MCF 10A (cell line): ENCODE results near the gene HS6ST3. TPM values are rescaled to one million over a fixed set of nuclear protein-coding genes. Genes with fewer than 3 reads are reported as not detected.
"Not testable (repeated sequence)": the region's sequence is repeated elsewhere in the genome, so short reads cannot be mapped to it uniquely, and the experiment has no call there.

Experiments used
- BruUV-seq: library from RNA; stranded (reverse); fragments of 400-500 nt; replicated peaks from 2 replicates; lab custom pipeline; 2021; lab: Mats Ljungman, UMichigan
- CTCF ChIA-PET: fragments of 300-600 bp; sonication (Branson Sonifier 250); formaldehyde crosslinking; extraction: SDS; loops from one replicate; lab custom pipeline; 2021; ENCODE audit warnings: antibody characterized with exemption, inconsistent platforms; lab: Yijun Ruan, JAX
- POLR2A ChIA-PET: fragments of 300-600, 350-650 bp; sonication (Branson Sonifier 250); formaldehyde crosslinking; extraction: SDS; loops from one replicate; lab custom pipeline; 2020; ENCODE audit warnings: antibody characterized with exemption, inconsistent platforms; lab: Yijun Ruan, JAX
- DNase-seq: peaks from one replicate; pipeline ENCODE4 v3.0.0-alpha.2; 2018; ENCODE audit not compliant: unreplicated experiment
- H3K27ac Mint-ChIP-seq: one replicate; pipeline ENCODE4 v1.8.0; 2022; ENCODE audit warnings: mild to moderate bottlenecking, low read depth, mixed read lengths; ENCODE audit not compliant: unreplicated experiment
- H3K27me3 Mint-ChIP-seq: one replicate; pipeline ENCODE4 v1.8.0; 2022; ENCODE audit warnings: mixed read lengths; ENCODE audit not compliant: insufficient read depth, unreplicated experiment
- H3K36me3 Mint-ChIP-seq: one replicate; pipeline ENCODE4 v1.8.0; 2022; ENCODE audit warnings: mild to moderate bottlenecking, moderate library complexity, mixed read lengths; ENCODE audit not compliant: insufficient read depth, unreplicated experiment
- H3K4me1 Mint-ChIP-seq: one replicate; pipeline ENCODE4 v1.8.0; 2022; ENCODE audit warnings: mixed read lengths; ENCODE audit not compliant: insufficient read depth, unreplicated experiment
- H3K4me3 Mint-ChIP-seq: one replicate; pipeline ENCODE4 v1.8.0; 2022; ENCODE audit warnings: mild to moderate bottlenecking, moderate library complexity, mixed read lengths; ENCODE audit not compliant: unreplicated experiment
- H3K9me3 Mint-ChIP-seq: one replicate; pipeline ENCODE4 v1.8.0; 2022; ENCODE audit warnings: mixed read lengths; ENCODE audit not compliant: unreplicated experiment
- CTCF ChIP-seq: fragments of 200-600 bp; IDR thresholded peaks from one replicate; pipeline ENCODE4 v1.8.0; 2022; ENCODE audit warnings: antibody characterized with exemption, mild to moderate bottlenecking; ENCODE audit not compliant: unreplicated experiment
- intact Hi-C: fragments of 100-400 bp; cut with micrococcal nuclease; formaldehyde crosslinking; loops from 2 replicates; pipeline ENCODE4 v1.14.1; 2022
- total RNA-seq: library from RNA; stranded (reverse); gene quantifications from 2 replicates; pipeline ENCODE4 v1.2.3, GENCODE V29; 2022

Gene HS6ST3
- total RNA-seq, 1 experiment from 2014 or later: 0.09 TPM

- no TSS peak for BruUV-seq
- CTCF ChIA-PET: interaction anchor here (0.7 kb wide), 1 partner anchor 72 kb away, joined by 3 read pairs; no protein-coding TSS in a partner anchor
These were observed 19.2 kb downstream of the HS6ST3 start for GRCh38 chr13:96109125-96109524.

GRCh38 chr13:96112936-96113335, 23.0 kb downstream of the HS6ST3 start:
- Mint-ChIP-seq H3K4me3 (no peak overlapping the region), H3K27ac (no peak overlapping the region), H3K27me3 (no peaks in the 10 kb centered on the region), H3K9me3 (no peaks in the 10 kb centered on the region), H3K36me3 (no peaks in the 10 kb centered on the region), H3K4me1 (peaks cover 5% of the 10 kb centered on the region)
- peak; percentile 55 for DNase-seq
- ChIA-PET CTCF (interaction anchor here (0.9 to 2.2 kb wide), 3 partner anchors 35 to 705 kb away, joined by 3 to 6 read pairs (median 3); no protein-coding TSS in a partner anchor), POLR2A (interaction anchor here (0.6 to 1.6 kb wide), 2 partner anchors 12 to 75 kb away, joined by 3 to 5 read pairs; no protein-coding TSS in a partner anchor)
- TF ChIP-seq CTCF: no peak
- no TSS peak for BruUV-seq
- intact Hi-C loops: no loop called here

More at GRCh38 chr13:96109125-96109524, 19.2 kb downstream of the HS6ST3 start:
- POLR2A ChIA-PET: no interaction called here
- no peaks in the 10 kb centered on the region for H3K27me3 Mint-ChIP-seq
- no peak overlapping the region for H3K27ac Mint-ChIP-seq
- no peak for TF ChIP-seq CTCF
- no peaks in the 10 kb centered on the region for H3K36me3 Mint-ChIP-seq
- no peak overlapping the region for H3K4me3 Mint-ChIP-seq
- DNase-seq: no peak
- peaks cover 14% of the 10 kb centered on the region for H3K9me3 Mint-ChIP-seq
- peaks cover 5% of the 10 kb centered on the region for H3K4me1 Mint-ChIP-seq
- intact Hi-C loops: no loop called here

GRCh38 chr13:96115368-96115767, 25.5 kb downstream of the HS6ST3 start:
- H3K36me3 Mint-ChIP-seq, H3K4me3 Mint-ChIP-seq, intact Hi-C loops, BruUV-seq, H3K27ac Mint-ChIP-seq, DNase-seq, H3K4me1 Mint-ChIP-seq, H3K9me3 Mint-ChIP-seq, H3K27me3 Mint-ChIP-seq, POLR2A ChIA-PET: not testable (repeated sequence)
- CTCF ChIA-PET: interaction anchor here (1.0 kb wide), 1 partner anchor 96 kb away, joined by 4 read pairs; no protein-coding TSS in a partner anchor

GRCh38 chr13:96119921-96120320, 30.0 kb downstream of the HS6ST3 start:
- TF ChIP-seq CTCF: no peak
- DNase-seq: no peak
- Mint-ChIP-seq H3K9me3 (no peaks in the 10 kb centered on the region), H3K27me3 (no peaks in the 10 kb centered on the region), H3K4me1 (no peaks in the 10 kb centered on the region), H3K4me3 (no peak overlapping the region), H3K27ac (no peak overlapping the region), H3K36me3 (no peaks in the 10 kb centered on the region)
- CTCF ChIA-PET: interaction anchor here (0.6 kb wide), 1 partner anchor 64 kb away, joined by 3 read pairs; no protein-coding TSS in a partner anchor
- POLR2A ChIA-PET: no interaction called here
- intact Hi-C loops: no loop called here
- no TSS peak for BruUV-seq
